PC-9 (cell line): ENCODE measurements around the gene CMTM3. TPM values are rescaled to one million over a fixed set of nuclear protein-coding genes. Genes with fewer than 3 reads are reported as not detected.

Experiments used
- BruUV-seq: library from RNA; stranded (reverse); fragments of 400-500 nt; replicated peaks from 2 replicates; lab custom pipeline; 2021; lab: Mats Ljungman, UMichigan
- CTCF ChIA-PET: fragments of 300-600 bp; sonication (Branson Sonifier 250); formaldehyde crosslinking; loops from one replicate; lab custom pipeline; 2022; ENCODE audit warnings: antibody characterized with exemption; lab: Charles Lee
- POLR2A ChIA-PET: fragments of 300-600 bp; sonication (Branson Sonifier 250); formaldehyde crosslinking; loops from one replicate; lab custom pipeline; 2022; ENCODE audit warnings: antibody characterized with exemption; ENCODE audit not compliant: unreplicated experiment; lab: Charles Lee
- DNase-seq, 2 experiments: peaks; one replicate each; pipeline versions ENCODE4 v3.0.0 to v3.0.0-alpha.2; 2015 to 2022; ENCODE audit warnings: mixed read lengths in 1 of 2
- H2AFZ ChIP-seq: fragments of 200-600 bp; sonication (generic); 2 replicates; pipeline ENCODE4 v1.8.1; 2017; ENCODE audit warnings: antibody characterized with exemption
- H3F3A ChIP-seq: fragments of 200-600 bp; sonication (generic); 2 replicates; pipeline ENCODE4 v1.8.1; 2017; ENCODE audit warnings: antibody characterized with exemption, mild to moderate bottlenecking, low read depth; ENCODE audit not compliant: insufficient read depth
- H3K27ac ChIP-seq: fragments of 200-600 bp; sonication (generic); 2 replicates; pipeline ENCODE4 v1.6.1; 2016; ENCODE audit warnings: mixed run types
- H3K27me3 ChIP-seq: fragments of 200-600 bp; sonication (generic); 2 replicates; pipeline ENCODE4 v1.6.1; 2016; ENCODE audit warnings: low read depth, mixed run types; ENCODE audit not compliant: insufficient read depth
- H3K36me3 ChIP-seq: fragments of 200-600 bp; sonication (generic); 2 replicates; pipeline ENCODE4 v1.6.1; 2016; ENCODE audit warnings: low read depth, mixed run types
- H3K4me1 ChIP-seq: fragments of 200-600 bp; sonication (generic); replicated peaks from 2 replicates; pipeline ENCODE4 v1.6.1; 2016; ENCODE audit warnings: mixed run types; ENCODE audit not compliant: insufficient read depth
- H3K4me2 ChIP-seq: fragments of 200-600 bp; sonication (generic); 2 replicates; pipeline ENCODE4 v1.6.1; 2017; ENCODE audit warnings: mixed run types
- H3K4me3 ChIP-seq: fragments of 200-600 bp; sonication (generic); 2 replicates; pipeline ENCODE4 v1.6.1; 2016; ENCODE audit warnings: mixed run types
- H3K79me2 ChIP-seq: fragments of 200-600 bp; sonication (generic); 2 replicates; pipeline ENCODE4 v1.6.1; 2017; ENCODE audit warnings: low read depth, mixed run types
- H3K9me2 ChIP-seq: fragments of 200-600 bp; sonication (generic); 2 replicates; pipeline ENCODE4 v1.8.1; 2017; ENCODE audit warnings: mild to moderate bottlenecking; ENCODE audit not compliant: insufficient read depth
- H3K9me3 ChIP-seq: fragments of 200-600 bp; sonication (generic); 2 replicates; pipeline ENCODE4 v1.8.1; 2016; ENCODE audit warnings: low read depth; ENCODE audit not compliant: insufficient read depth
- H4K20me1 ChIP-seq: fragments of 200-600 bp; sonication (generic); 2 replicates; pipeline ENCODE4 v1.8.1; 2017; ENCODE audit not compliant: insufficient read depth
- CTCF ChIP-seq: fragments of 200-600 bp; sonication (generic); conservative IDR thresholded peaks from 2 replicates; pipeline ENCODE4 v1.6.1; 2017; ENCODE audit warnings: mixed run types, antibody characterized with exemption, mild to moderate bottlenecking, moderate library complexity
- EZH2 ChIP-seq: fragments of 200-600 bp; sonication (generic); IDR thresholded peaks from 2 replicates; pipeline ENCODE4 v1.8.0; 2017; ENCODE audit warnings: antibody characterized with exemption, low read depth
- intact Hi-C: fragments of 100-400 bp; cut with micrococcal nuclease; formaldehyde crosslinking; loops from one replicate; pipeline ENCODE4 v1.10.0; 2022; ENCODE audit not compliant: unreplicated experiment
- total RNA-seq: library from RNA; stranded (reverse); gene quantifications from 2 replicates; pipeline ENCODE4 v1.2.3, GENCODE V29; 2021

Gene CMTM3
- total RNA-seq, 1 experiment from 2014 or later, result 32.0 TPM

DNA sequence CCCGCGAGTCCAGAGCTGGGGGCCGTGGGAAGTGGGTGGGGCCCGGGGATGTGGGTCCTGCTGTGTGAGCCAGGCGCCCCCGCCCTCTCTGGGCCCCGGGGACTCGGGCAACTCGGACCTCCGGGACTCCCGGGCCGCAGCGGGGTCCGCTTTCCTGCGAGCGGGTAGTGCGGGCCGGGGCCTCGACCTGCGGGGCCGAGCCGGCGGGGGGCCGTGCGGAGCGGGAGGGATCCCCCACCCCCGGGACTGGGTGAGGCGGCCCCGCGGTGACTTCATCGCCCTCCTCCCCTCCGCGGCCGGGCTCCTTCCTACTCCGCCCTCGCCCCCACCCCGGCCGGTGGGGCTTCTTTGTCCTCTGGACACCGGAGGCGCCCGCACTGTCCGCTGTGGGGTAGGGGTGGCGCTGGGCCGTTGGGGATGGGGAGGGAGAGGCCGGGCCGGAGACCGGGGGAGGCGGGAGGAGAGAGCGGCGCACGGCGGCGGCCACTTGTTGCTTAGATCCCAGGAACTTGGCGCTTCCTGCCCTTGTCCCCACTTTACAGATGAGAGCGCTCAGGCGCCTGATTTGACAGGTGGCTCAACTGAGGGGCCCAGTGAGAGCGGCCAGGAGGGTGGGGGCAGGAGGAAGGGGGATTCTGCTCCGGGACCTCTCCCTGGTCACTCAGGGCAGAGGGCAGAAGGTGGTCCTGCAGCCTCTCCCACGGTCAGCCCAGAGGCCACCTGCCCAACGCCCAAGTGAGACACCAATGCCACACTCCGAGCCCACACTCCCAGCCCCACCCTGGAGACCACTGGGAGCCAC is 874 bp downstream of the CMTM3 start:
- Histone ChIP-seq H4K20me1 (0 out of 2 replicates have a peak, but pooled peaks cover 4% of the 10 kb centered on the region), H3K4me2 (peak overlapping the region; percentile 78), H3K27me3 (no peaks in the 10 kb centered on the region), H3F3A (peaks cover 23% of the 10 kb centered on the region; the same call in 1 of the 2 replicates), H3K9me3 (no peaks in the 10 kb centered on the region), H3K4me3 (peak overlapping the region; percentile 80), H3K9me2 (no peaks in the 10 kb centered on the region), H3K27ac (no peak overlapping the region), H3K36me3 (no peaks in the 10 kb centered on the region), H3K79me2 (no peaks in the 10 kb centered on the region), H2AFZ (peak overlapping the region; percentile 70), H3K4me1 (peaks cover 14% of the 10 kb centered on the region)
- ChIA-PET CTCF (no interaction called here), POLR2A (no interaction called here)
- TF ChIP-seq CTCF (no peak; the same call in 1 of the 2 replicates), EZH2 (no peak)
- intact Hi-C loops, result loop anchor here (2.0 to 5.0 kb wide), 3 partner anchors 97 to 197 kb away; no protein-coding TSS in a partner anchor
- no TSS peak for BruUV-seq
- peak in 1 of 2 experiments; percentile 55 for DNase-seq

- Histone ChIP-seq H3K4me2 (peak overlapping the region; percentile 78), H3K9me3 (no peaks in the 10 kb centered on the region), H3K4me1 (peaks cover 14% of the 10 kb centered on the region), H3K36me3 (no peaks in the 10 kb centered on the region), H3K4me3 (no peak overlapping the region), H4K20me1 (0 out of 2 replicates have a peak, but pooled peaks cover 4% of the 10 kb centered on the region), H3F3A (peaks cover 23% of the 10 kb centered on the region; the same call in 1 of the 2 replicates), H3K27ac (no peak overlapping the region), H2AFZ (no peak overlapping the region), H3K79me2 (no peaks in the 10 kb centered on the region), H3K9me2 (no peaks in the 10 kb centered on the region), H3K27me3 (no peaks in the 10 kb centered on the region)
- intact Hi-C loops, result loop anchor here (2.0 to 5.0 kb wide), 4 partner anchors 91 to 197 kb away; partner anchors contain the start of gene CMTM4
- DNase-seq, result peak in 1 of 2 experiments; percentile 21
- TF ChIP-seq EZH2 (no peak), CTCF (no peak)
- ChIA-PET POLR2A (no interaction called here), CTCF (no interaction called here)
- BruUV-seq, result no TSS peak
Measured at GRCh38 chr16:66605979-66606751, 1.7 kb downstream of the CMTM3 start.
